HCT116 (cell line): Measurements from ENCODE around the gene GEMIN7.

Experiments
- CTCF ChIP-seq, 3 experiments: fragments of 200-600 bp in 1 of 3; sonication (generic) in 1 of 3; IDR thresholded peaks in 2 of 3; conservative IDR thresholded peaks in 1 of 3; 2 replicates each; pipeline ENCODE4 v1.5.1; 2012 to 2017; ENCODE audit warnings: low read depth in 2 of 3, low read length in 2 of 3, antibody characterized with exemption in 1 of 3, borderline replicate concordance in 1 of 3, control low read depth in 1 of 3, mild to moderate bottlenecking in 1 of 3, mixed read lengths in 1 of 3, mixed run types in 1 of 3, moderate library complexity in 1 of 3; ENCODE audit not compliant: insufficient read depth in 1 of 3
- EZH2 ChIP-seq: fragments of 200-600 bp; sonication (generic); IDR thresholded peaks from 2 replicates; pipeline ENCODE4 v1.6.1; 2017; ENCODE audit warnings: antibody characterized with exemption, mixed run types
- EZH2phosphoT487 ChIP-seq: fragments of 200-600 bp; IDR thresholded peaks from 2 replicates; pipeline ENCODE4 v1.6.1; 2018; ENCODE audit warnings: antibody characterized with exemption, borderline replicate concordance
- JUND ChIP-seq: IDR thresholded peaks from 2 replicates; pipeline ENCODE4 v1.6.1; 2012
- MAX ChIP-seq: IDR thresholded peaks from 2 replicates; pipeline ENCODE4 v1.6.1; 2012
- POLR2A ChIP-seq: IDR thresholded peaks from 2 replicates; pipeline ENCODE4 v1.7.0; 2011; ENCODE audit warnings: borderline replicate concordance; ENCODE audit not compliant: insufficient read depth, insufficient read length; ENCODE audit errors: extremely low read depth
- REST ChIP-seq: IDR thresholded peaks from 2 replicates; pipeline ENCODE4 v1.6.1; 2012; ENCODE audit warnings: low read depth
- SP1 ChIP-seq: IDR thresholded peaks from 2 replicates; pipeline ENCODE4 v1.6.1; 2012; ENCODE audit warnings: low read depth
- SRF ChIP-seq: IDR thresholded peaks from 2 replicates; pipeline ENCODE4 v1.6.1; 2012; ENCODE audit warnings: low read depth
- TCF7L2 ChIP-seq: IDR thresholded peaks from 2 replicates; pipeline ENCODE4 v1.7.0; 2011; ENCODE audit warnings: borderline replicate concordance, inconsistent platforms; ENCODE audit not compliant: insufficient read depth, insufficient read length; ENCODE audit errors: extremely low read depth
- YY1 ChIP-seq: IDR thresholded peaks from 2 replicates; pipeline ENCODE4 v1.6.1; 2011; ENCODE audit warnings: low read length, low read depth, moderate library complexity, mild to moderate bottlenecking; ENCODE audit not compliant: insufficient replicate concordance; ENCODE audit errors: extremely low read depth
- ZBTB33 ChIP-seq: IDR thresholded peaks from 2 replicates; pipeline ENCODE4 v1.6.1; 2011; ENCODE audit warnings: mild to moderate bottlenecking, low read length, moderate library complexity; ENCODE audit not compliant: insufficient replicate concordance; ENCODE audit errors: extremely low read depth
- ZFX ChIP-seq: fragments of 450-650 bp; IDR thresholded peaks from 2 replicates; pipeline ENCODE4 v1.6.1; 2017

GRCh38 chr19:45082170-45082569, 3.1 kb downstream of the GEMIN7 start:
- TF ChIP-seq EZH2 = no peak
- no peak for TF ChIP-seq JUND
- TF ChIP-seq MAX = no peak
- TF ChIP-seq POLR2A = no peak
- no peak for TF ChIP-seq TCF7L2
- no peak for TF ChIP-seq CTCF (IDR thresholded peaks at IDR 0.05 in 2 of 3, conservative IDR thresholded peaks at IDR 0.05 in 1 of 3; ENCODE audit: borderline replicate concordance in 1 of 3, insufficient read depth in 1 of 3, low read depth in 2 of 3, low read length in 2 of 3)
- no peak for TF ChIP-seq SRF
- no peak for TF ChIP-seq ZBTB33
- no peak for TF ChIP-seq EZH2phosphoT487
- TF ChIP-seq REST = no peak
- no peak for TF ChIP-seq SP1
- TF ChIP-seq ZFX = no peak
- TF ChIP-seq YY1 = no peak
